ENCODE measurements around the gene FHAD1. TPM values are rescaled to one million over a fixed set of nuclear protein-coding genes. Genes with fewer than 3 reads are reported as not detected.

Gene FHAD1
- total and polyA plus RNA-seq, 8 donors, result 0.75 to 5.5 (median 2.1) TPM

- peak overlapping the region in 2 of 4 donors; percentile 60 to 63 for H3K27ac ChIP-seq
- peak; percentile 29 to 68 (median 46) for ATAC-seq
These were observed 61.6 kb downstream of the FHAD1 start for GRCh38 chr1:15308621-15309027.

DNA sequence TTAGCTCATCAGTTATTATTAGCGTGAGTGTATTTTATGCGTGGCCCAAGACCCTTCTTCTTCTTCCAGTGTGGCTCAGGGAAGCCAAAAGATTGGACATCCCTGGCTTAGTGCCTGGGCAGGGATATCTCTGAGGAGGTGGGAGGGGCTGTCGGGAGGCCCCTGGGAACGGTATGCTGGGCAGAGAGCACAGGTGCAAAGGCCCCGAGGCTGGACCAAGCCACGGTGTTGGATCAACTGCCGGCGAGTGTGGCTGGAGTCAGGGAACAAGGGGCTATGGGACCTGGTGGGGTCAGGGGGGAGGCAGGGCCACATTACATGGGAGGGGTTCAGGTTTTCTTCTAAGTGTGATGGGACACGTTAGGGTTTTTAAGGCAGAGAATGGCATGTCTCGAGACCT lies 62.7 kb downstream of the FHAD1 start:
- TF ChIP-seq CTCF (IDR thresholded peaks at IDR 0.05), result no peak
- ATAC-seq (no peak), FAIRE-seq (no peak), DNase-seq (no peak)
- Histone ChIP-seq H3K36me3 (no peaks in the 10 kb centered on the region), H3K27ac (no peak overlapping the region), H3K4me1 (peaks cover 0 to 4% (median 2%) of the 10 kb centered on the region in 3 donors), H3K4me3 (no peak overlapping the region), H3K27me3 (no peaks in the 10 kb centered on the region), H3K9me3 (no peaks in the 10 kb centered on the region)
- 72 to 76% methylated on average over 10 of the region's 10 CpGs for WGBS, 2 donors
- intact Hi-C loops (cut with DNase I), result loop anchor here in 2 of 3 donors (10.0 kb wide), 2 partner anchors 185 to 195 kb away; no protein-coding TSS in a partner anchor

More at GRCh38 chr1:15308621-15309027, 61.6 kb downstream of the FHAD1 start:
- 38 to 43% methylated on average over 6 of the region's 6 CpGs for WGBS, 2 donors
- FAIRE-seq (no peak), DNase-seq (peak in 1 of 6 donors; percentile 47)
- H3K36me3 ChIP-seq, result no peaks in the 10 kb centered on the region
- no peaks in the 10 kb centered on the region for H3K9me3 ChIP-seq
- intact Hi-C loops (cut with DNase I), result loop anchor here in 2 of 3 donors (10.0 kb wide), 1 partner anchor 184 kb away; no protein-coding TSS in a partner anchor
- H3K4me1 ChIP-seq, result peaks cover 0 to 4% (median 2%) of the 10 kb centered on the region in 3 donors
- no peak overlapping the region for H3K4me3 ChIP-seq
- H3K27me3 ChIP-seq, result no peaks in the 10 kb centered on the region
- TF ChIP-seq CTCF (IDR thresholded peaks at IDR 0.05), result no peak

DNA sequence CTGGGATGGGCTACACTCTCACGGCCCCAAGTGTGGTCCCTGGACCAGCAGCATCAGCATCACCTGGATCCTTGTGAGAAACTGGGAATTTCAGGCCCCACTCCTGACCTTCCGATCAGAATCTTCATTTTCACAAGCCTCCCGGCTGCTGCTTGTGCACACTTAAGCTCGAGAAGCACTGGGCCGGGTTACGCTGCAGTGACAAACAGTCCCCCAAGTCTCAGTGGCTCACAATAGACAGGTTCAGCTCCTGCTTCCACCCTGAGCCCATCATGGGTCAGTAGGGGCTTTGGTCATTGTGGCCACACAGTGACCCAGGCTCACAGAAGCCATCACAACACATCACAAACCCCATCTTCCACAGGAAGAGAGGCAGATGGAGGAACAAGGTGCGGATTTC lies 63.5 kb downstream of the FHAD1 start:
- 93 to 98% methylated on average over 7 of the region's 7 CpGs for WGBS, 2 donors
- DNase-seq (no peak), ATAC-seq (no peak), FAIRE-seq (no peak)
- Histone ChIP-seq H3K4me3 (no peak overlapping the region), H3K4me1 (peaks cover 0 to 4% (median 2%) of the 10 kb centered on the region in 3 donors), H3K27me3 (no peaks in the 10 kb centered on the region), H3K36me3 (no peaks in the 10 kb centered on the region), H3K27ac (no peak overlapping the region), H3K9me3 (no peaks in the 10 kb centered on the region)
- intact Hi-C loops (cut with DNase I), result loop anchor here in 1 of 3 donors (10.0 kb wide), 1 partner anchor 194 kb away; no protein-coding TSS in a partner anchor
- no peak for TF ChIP-seq CTCF (IDR thresholded peaks at IDR 0.05)

GRCh38 chr1:15311122-15311822 lies 64.2 kb downstream of the FHAD1 start:
- Histone ChIP-seq H3K27ac (no peak overlapping the region), H3K4me1 (peaks cover 0 to 4% (median 2%) of the 10 kb centered on the region in 3 donors), H3K27me3 (no peaks in the 10 kb centered on the region), H3K9me3 (no peaks in the 10 kb centered on the region), H3K4me3 (no peak overlapping the region), H3K36me3 (no peaks in the 10 kb centered on the region)
- intact Hi-C loops (cut with DNase I), result loop anchor here in 1 of 3 donors (10.0 kb wide), 1 partner anchor 194 kb away; no protein-coding TSS in a partner anchor
- DNase-seq (no peak), ATAC-seq (no peak), FAIRE-seq (no peak)
- TF ChIP-seq CTCF (IDR thresholded peaks at IDR 0.05), result no peak
- WGBS, 2 donors, result 91 to 93% methylated on average over 13 of the region's 13 CpGs

DNA sequence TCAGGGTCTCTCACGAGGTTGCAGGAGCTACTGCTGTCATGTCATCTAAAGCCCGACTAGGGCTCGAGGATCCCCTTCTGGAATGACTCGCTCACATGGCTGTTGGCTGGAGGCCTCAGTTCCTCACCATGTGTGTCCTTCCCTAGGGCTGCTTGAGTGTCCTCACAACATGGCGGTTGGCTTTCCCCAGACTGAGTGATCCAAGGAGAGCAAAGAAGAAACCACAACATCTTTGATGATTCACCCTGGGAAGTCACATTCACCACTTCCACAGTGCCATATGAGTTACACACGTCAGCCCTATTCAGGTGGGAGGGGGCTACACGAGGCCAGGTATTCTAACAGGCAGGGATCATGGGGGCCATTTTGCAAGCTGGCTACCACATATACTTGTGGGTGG lies 64.9 kb downstream of the FHAD1 start:
- ATAC-seq (no peak), DNase-seq (no peak), FAIRE-seq (no peak)
- Histone ChIP-seq H3K4me3 (no peak overlapping the region), H3K36me3 (no peaks in the 10 kb centered on the region), H3K9me3 (no peaks in the 10 kb centered on the region), H3K27ac (no peak overlapping the region), H3K27me3 (no peaks in the 10 kb centered on the region), H3K4me1 (peaks cover 0 to 4% (median 2%) of the 10 kb centered on the region in 3 donors)
- intact Hi-C loops (cut with DNase I), result loop anchor here in 1 of 3 donors (10.0 kb wide), 1 partner anchor 193 kb away; no protein-coding TSS in a partner anchor
- 94 to 98% methylated on average over 7 of the region's 7 CpGs for WGBS, 2 donors
- no peak for TF ChIP-seq CTCF (IDR thresholded peaks at IDR 0.05)

All from pancreas (tissue), 10 donors.